ENCODE results near the gene TSPYL6. TPM values are rescaled to one million over a fixed set of nuclear protein-coding genes. Genes with fewer than 3 reads are reported as not detected.

The TSPYL6 gene
- total RNA-seq = not detected
- not detected for polyA plus RNA-seq (2013, experiment 1 of 2)
- polyA plus RNA-seq (2013, experiment 2 of 2) = not detected
- long read RNA-seq, experiment 1 = 0 reads
- long read RNA-seq, experiment 2 = 0 reads
- long read RNA-seq, experiment 3 = 0 reads
- long read RNA-seq, experiment 4 = 0 reads

GRCh38 chr2:54256091-54256694 is at the start of gene TSPYL6:
TSPYL6 (minus strand) TSS chr2:54256229; CDS start chr2:54256151, 78 bp downstream.
- H3K4me3 Mint-ChIP-seq = no peak within 1 kb of the TSS
- no peak within 1 kb of the TSS for H3K4me3 ChIP-seq (ENCODE audit: low read length)
- no peaks in the 10 kb centered on the region for H3K4me1 Mint-ChIP-seq
- H3K9me3 Mint-ChIP-seq = peaks cover 1% of the 10 kb centered on the region
- no peak within 1 kb of the TSS for H3K27ac Mint-ChIP-seq
- no peak within 1 kb of the TSS for H3K9ac ChIP-seq (ENCODE audit: extremely low read depth, low read length, poor library complexity, severe bottlenecking)
- H3K9me3 ChIP-seq (ENCODE audit: control insufficient read depth, low read length) = no peaks in the 10 kb centered on the region
- DNase-seq = no peak
- TF ChIP-seq CTCF (conservative IDR thresholded peaks at IDR 0.05) = no peak
- H3K36me3 ChIP-seq (ENCODE audit: control insufficient read depth, insufficient read depth, low read length) = no peaks in the 10 kb centered on the region
- no peaks in the 10 kb centered on the region for H3K27me3 Mint-ChIP-seq (ENCODE audit: insufficient read depth)
- WGBS, 2 experiments (ENCODE audit: insufficient coverage in 1 of 2, insufficient read length in 1 of 2) = 94 to 96% methylated on average over 19 to 25 of the region's 25 CpGs
- H3K36me3 Mint-ChIP-seq (ENCODE audit: low read depth) = no peaks in the 10 kb centered on the region
- H3K27ac ChIP-seq (ENCODE audit: low read depth, low read length) = no peak within 1 kb of the TSS
- no peaks in the 10 kb centered on the region for H3K27me3 ChIP-seq (ENCODE audit: control insufficient read depth, insufficient read depth, low read length, poor library complexity, severe bottlenecking)
- H3K4me1 ChIP-seq (ENCODE audit: control insufficient read depth, insufficient read depth, low read length) = no peaks in the 10 kb centered on the region

- no peak overlapping the region for H3K9ac ChIP-seq (ENCODE audit: extremely low read depth, low read length, poor library complexity, severe bottlenecking)
These were observed 47.6 kb upstream of the TSPYL6 start for GRCh38 chr2:54303631-54304030.

GRCh38 chr2:54298514-54298913 is 42.5 kb upstream of the TSPYL6 start:
- H3K4me3 ChIP-seq (ENCODE audit: low read length) = no peak overlapping the region
- H3K9ac ChIP-seq (ENCODE audit: extremely low read depth, low read length, poor library complexity, severe bottlenecking) = no peak overlapping the region
- Mint-ChIP-seq H3K36me3 (ENCODE audit: low read depth) (no peaks in the 10 kb centered on the region), H3K9me3 (no peaks in the 10 kb centered on the region), H3K27ac (no peak overlapping the region), H3K27me3 (ENCODE audit: insufficient read depth) (peaks cover 17% of the 10 kb centered on the region), H3K4me3 (no peak overlapping the region), H3K4me1 (no peaks in the 10 kb centered on the region)
- 91 to 96% methylated on average over 4 to 5 of the region's 5 CpGs for WGBS, 2 experiments (ENCODE audit: insufficient coverage in 1 of 2, insufficient read length in 1 of 2)
- no peak for DNase-seq
- TF ChIP-seq CTCF (conservative IDR thresholded peaks at IDR 0.05) = no peak
- no peaks in the 10 kb centered on the region for H3K36me3 ChIP-seq (ENCODE audit: control insufficient read depth, insufficient read depth, low read length)
- no peaks in the 10 kb centered on the region for H3K9me3 ChIP-seq (ENCODE audit: control insufficient read depth, low read length)
- no peak overlapping the region for H3K27ac ChIP-seq (ENCODE audit: low read depth, low read length)
- peaks cover 8% of the 10 kb centered on the region for H3K27me3 ChIP-seq (ENCODE audit: control insufficient read depth, insufficient read depth, low read length, poor library complexity, severe bottlenecking)
- no peaks in the 10 kb centered on the region for H3K4me1 ChIP-seq (ENCODE audit: control insufficient read depth, insufficient read depth, low read length)

More at GRCh38 chr2:54303631-54304030, 47.6 kb upstream of the TSPYL6 start:
- Mint-ChIP-seq H3K36me3 (ENCODE audit: low read depth) (no peaks in the 10 kb centered on the region), H3K27ac (no peak overlapping the region), H3K27me3 (ENCODE audit: insufficient read depth) (peaks cover 10% of the 10 kb centered on the region), H3K4me3 (no peak overlapping the region), H3K9me3 (no peaks in the 10 kb centered on the region), H3K4me1 (no peaks in the 10 kb centered on the region)
- Histone ChIP-seq H3K36me3 (ENCODE audit: control insufficient read depth, insufficient read depth, low read length) (no peaks in the 10 kb centered on the region), H3K9me3 (ENCODE audit: control insufficient read depth, low read length) (no peaks in the 10 kb centered on the region), H3K27me3 (ENCODE audit: control insufficient read depth, insufficient read depth, low read length, poor library complexity, severe bottlenecking) (no peaks in the 10 kb centered on the region), H3K27ac (ENCODE audit: low read depth, low read length) (no peak overlapping the region), H3K4me3 (ENCODE audit: low read length) (no peak overlapping the region), H3K4me1 (ENCODE audit: control insufficient read depth, insufficient read depth, low read length) (no peaks in the 10 kb centered on the region)
- no peak for DNase-seq
- no peak for TF ChIP-seq CTCF (conservative IDR thresholded peaks at IDR 0.05)

Measured in endodermal cell (in vitro differentiated cells).